ENCODE data around the gene GH2. TPM values are rescaled to one million over a fixed set of nuclear protein-coding genes. Genes with fewer than 3 reads are reported as not detected.

GH2 gene
- total RNA-seq, 1 donor from 2014 or later: not detected

- no peak for DNase-seq (ENCODE audit: extremely low spot score, unreplicated experiment)
- no peak for TF ChIP-seq CTCF (IDR thresholded peaks at IDR 0.05)
- Mint-ChIP-seq H3K9me3 (ENCODE audit: unreplicated experiment) (no peaks in the 10 kb centered on the region), H3K36me3 (ENCODE audit: unreplicated experiment) (peaks cover 26% of the 10 kb centered on the region), H3K27me3 (ENCODE audit: unreplicated experiment) (no peaks in the 10 kb centered on the region), H3K4me1 (ENCODE audit: unreplicated experiment) (peaks cover 29% of the 10 kb centered on the region), H3K4me3 (ENCODE audit: unreplicated experiment) (no peak overlapping the region), H3K27ac (ENCODE audit: unreplicated experiment) (no peak overlapping the region)
These were observed 43.7 kb downstream of the GH2 start for GRCh38 chr17:63837962-63838600.

GRCh38 chr17:63837480-63837879, 44.3 kb downstream of the GH2 start:
- H3K27me3 Mint-ChIP-seq (ENCODE audit: unreplicated experiment): no peaks in the 10 kb centered on the region
- no peak overlapping the region for H3K27ac Mint-ChIP-seq (ENCODE audit: unreplicated experiment)
- no peak overlapping the region for H3K4me3 Mint-ChIP-seq (ENCODE audit: unreplicated experiment)
- TF ChIP-seq CTCF (IDR thresholded peaks at IDR 0.05): no peak
- H3K4me1 Mint-ChIP-seq (ENCODE audit: unreplicated experiment): peaks cover 29% of the 10 kb centered on the region
- peaks cover 27% of the 10 kb centered on the region for H3K36me3 Mint-ChIP-seq (ENCODE audit: unreplicated experiment)
- DNase-seq (ENCODE audit: extremely low spot score, unreplicated experiment): no peak
- no peaks in the 10 kb centered on the region for H3K9me3 Mint-ChIP-seq (ENCODE audit: unreplicated experiment)

- Mint-ChIP-seq H3K36me3 (ENCODE audit: unreplicated experiment) (peaks cover 32% of the 10 kb centered on the region), H3K27ac (ENCODE audit: unreplicated experiment) (no peak overlapping the region), H3K4me3 (ENCODE audit: unreplicated experiment) (no peak overlapping the region), H3K9me3 (ENCODE audit: unreplicated experiment) (no peaks in the 10 kb centered on the region), H3K27me3 (ENCODE audit: unreplicated experiment) (no peaks in the 10 kb centered on the region), H3K4me1 (ENCODE audit: unreplicated experiment) (peaks cover 29% of the 10 kb centered on the region)
- TF ChIP-seq CTCF (IDR thresholded peaks at IDR 0.05): no peak
- no peak for DNase-seq (ENCODE audit: extremely low spot score, unreplicated experiment)
These were observed 44.9 kb downstream of the GH2 start for GRCh38 chr17:63836811-63837210.

GRCh38 chr17:63835167-63835720, 46.5 kb downstream of the GH2 start:
- H3K4me1 Mint-ChIP-seq (ENCODE audit: unreplicated experiment): peaks cover 16% of the 10 kb centered on the region
- no peak overlapping the region for H3K4me3 Mint-ChIP-seq (ENCODE audit: unreplicated experiment)
- no peak for TF ChIP-seq CTCF (IDR thresholded peaks at IDR 0.05)
- no peaks in the 10 kb centered on the region for H3K27me3 Mint-ChIP-seq (ENCODE audit: unreplicated experiment)
- DNase-seq (ENCODE audit: extremely low spot score, unreplicated experiment): no peak
- peaks cover 45% of the 10 kb centered on the region for H3K36me3 Mint-ChIP-seq (ENCODE audit: unreplicated experiment)
- H3K27ac Mint-ChIP-seq (ENCODE audit: unreplicated experiment): peak overlapping the region; percentile 62
- no peaks in the 10 kb centered on the region for H3K9me3 Mint-ChIP-seq (ENCODE audit: unreplicated experiment)

GRCh38 chr17:63834431-63835166, 47.1 kb downstream of the GH2 start:
- DNase-seq (ENCODE audit: extremely low spot score, unreplicated experiment): no peak
- peak; percentile 65 for TF ChIP-seq CTCF (IDR thresholded peaks at IDR 0.05)
- no peak overlapping the region for H3K4me3 Mint-ChIP-seq (ENCODE audit: unreplicated experiment)
- H3K27ac Mint-ChIP-seq (ENCODE audit: unreplicated experiment): peak overlapping the region; percentile 62
- H3K9me3 Mint-ChIP-seq (ENCODE audit: unreplicated experiment): no peaks in the 10 kb centered on the region
- H3K4me1 Mint-ChIP-seq (ENCODE audit: unreplicated experiment): peaks cover 15% of the 10 kb centered on the region
- H3K36me3 Mint-ChIP-seq (ENCODE audit: unreplicated experiment): peaks cover 49% of the 10 kb centered on the region
- no peaks in the 10 kb centered on the region for H3K27me3 Mint-ChIP-seq (ENCODE audit: unreplicated experiment)
